ENCODE measurements around the gene GSKIP. TPM values are rescaled to one million over a fixed set of nuclear protein-coding genes. Genes with fewer than 3 reads are reported as not detected.

GSKIP gene
- total and polyA plus RNA-seq, 2 experiments from 2014 or later, result 17.4 to 50.9 TPM

DNA sequence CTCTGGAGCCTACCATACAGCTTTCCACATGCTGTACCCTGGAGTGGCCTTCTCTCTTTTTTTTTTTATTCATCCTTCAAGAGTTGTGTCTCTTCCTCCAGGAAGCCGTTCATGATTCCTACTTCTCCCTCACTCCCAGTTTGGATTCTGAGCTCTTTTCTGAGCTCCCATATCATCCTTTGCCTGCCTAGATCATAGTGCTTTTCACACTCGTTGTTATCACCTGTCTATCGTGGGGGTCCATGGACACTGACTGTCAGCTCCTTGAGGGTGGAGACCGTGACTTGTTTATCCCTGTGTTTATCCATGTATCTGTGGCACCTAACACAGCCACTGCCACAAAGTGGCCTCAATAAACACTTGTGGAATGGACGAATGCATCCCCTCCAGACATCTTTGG, 35.6 kb downstream of the GSKIP start (continued):
- TF ChIP-seq CREB1 (CRISPR knock-in tag; IDR thresholded peaks at IDR 0.05; ENCODE audit: low read depth), result no peak
- no peak for TF ChIP-seq ZNF114 (CRISPR knock-in tag; IDR thresholded peaks at IDR 0.05)
- no peak for TF ChIP-seq JUNB (IDR thresholded peaks at IDR 0.05; ENCODE audit: unreplicated experiment)
- TF ChIP-seq NANOG (IDR thresholded peaks at IDR 0.05; ENCODE audit: borderline replicate concordance), result no peak

- Histone ChIP-seq H2AFZ (no peak overlapping the region), H4K20me1 (replicated peaks; ENCODE audit: insufficient read depth) (no peaks in the 10 kb centered on the region), H3K4me2 (no peak overlapping the region), H3F3A (replicated peaks; ENCODE audit: low read depth) (no peaks in the 10 kb centered on the region), H3K9me2 (ENCODE audit: insufficient read depth) (no peaks in the 10 kb centered on the region), H3K79me2 (replicated peaks; ENCODE audit: insufficient read depth) (no peaks in the 10 kb centered on the region), H3K4me3 (no peak overlapping the region), H3K27ac (ENCODE audit: low read depth) (no peak overlapping the region), H3K36me3 (ENCODE audit: insufficient read depth) (no peaks in the 10 kb centered on the region), H3K4me1 (ENCODE audit: insufficient read depth) (no peaks in the 10 kb centered on the region), H3K27me3 (ENCODE audit: insufficient read depth) (no peaks in the 10 kb centered on the region)
- ATAC-seq (0 out of 3 replicates have a peak, but pooled peaks have one; percentile 28), DNase-seq (ENCODE audit: low spot score) (no peak)
- TF ChIP-seq CREB1 (CRISPR knock-in tag; IDR thresholded peaks at IDR 0.05; ENCODE audit: low read depth), result no peak
- TF ChIP-seq ZNF462 (CRISPR knock-in tag; IDR thresholded peaks at IDR 0.05), result no peak
- TF ChIP-seq, protein P1, sequence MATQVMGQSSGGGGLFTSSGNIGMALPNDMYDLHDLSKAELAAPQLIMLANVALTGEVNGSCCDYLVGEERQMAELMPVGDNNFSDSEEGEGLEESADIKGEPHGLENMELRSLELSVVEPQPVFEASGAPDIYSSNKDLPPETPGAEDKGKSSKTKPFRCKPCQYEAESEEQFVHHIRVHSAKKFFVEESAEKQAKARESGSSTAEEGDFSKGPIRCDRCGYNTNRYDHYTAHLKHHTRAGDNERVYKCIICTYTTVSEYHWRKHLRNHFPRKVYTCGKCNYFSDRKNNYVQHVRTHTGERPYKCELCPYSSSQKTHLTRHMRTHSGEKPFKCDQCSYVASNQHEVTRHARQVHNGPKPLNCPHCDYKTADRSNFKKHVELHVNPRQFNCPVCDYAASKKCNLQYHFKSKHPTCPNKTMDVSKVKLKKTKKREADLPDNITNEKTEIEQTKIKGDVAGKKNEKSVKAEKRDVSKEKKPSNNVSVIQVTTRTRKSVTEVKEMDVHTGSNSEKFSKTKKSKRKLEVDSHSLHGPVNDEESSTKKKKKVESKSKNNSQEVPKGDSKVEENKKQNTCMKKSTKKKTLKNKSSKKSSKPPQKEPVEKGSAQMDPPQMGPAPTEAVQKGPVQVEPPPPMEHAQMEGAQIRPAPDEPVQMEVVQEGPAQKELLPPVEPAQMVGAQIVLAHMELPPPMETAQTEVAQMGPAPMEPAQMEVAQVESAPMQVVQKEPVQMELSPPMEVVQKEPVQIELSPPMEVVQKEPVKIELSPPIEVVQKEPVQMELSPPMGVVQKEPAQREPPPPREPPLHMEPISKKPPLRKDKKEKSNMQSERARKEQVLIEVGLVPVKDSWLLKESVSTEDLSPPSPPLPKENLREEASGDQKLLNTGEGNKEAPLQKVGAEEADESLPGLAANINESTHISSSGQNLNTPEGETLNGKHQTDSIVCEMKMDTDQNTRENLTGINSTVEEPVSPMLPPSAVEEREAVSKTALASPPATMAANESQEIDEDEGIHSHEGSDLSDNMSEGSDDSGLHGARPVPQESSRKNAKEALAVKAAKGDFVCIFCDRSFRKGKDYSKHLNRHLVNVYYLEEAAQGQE (IDR thresholded peaks at IDR 0.05; ENCODE audit: unreplicated experiment), result no peak
- no peak for TF ChIP-seq EZH2phosphoT487 (IDR thresholded peaks at IDR 0.05; ENCODE audit: unreplicated experiment)
- no peak for TF ChIP-seq NANOG (IDR thresholded peaks at IDR 0.05; ENCODE audit: borderline replicate concordance)
- TF ChIP-seq EZH2 (IDR thresholded peaks at IDR 0.05; ENCODE audit: low read depth, unreplicated experiment), result no peak
- TF ChIP-seq ZNF331 (CRISPR knock-in tag; IDR thresholded peaks at IDR 0.05; ENCODE audit: low read depth), result no peak
- TF ChIP-seq ZNF114 (CRISPR knock-in tag; IDR thresholded peaks at IDR 0.05), result no peak
- no peaks in the 10 kb centered on the region; the same call in 2 of the 3 replicates for H3K4me1 Mint-ChIP-seq
- H3K4me3 Mint-ChIP-seq, result no peak overlapping the region
- no peaks in the 10 kb centered on the region for H3K9me3 Mint-ChIP-seq
- no peak overlapping the region for H3K27ac Mint-ChIP-seq
- H3K27me3 Mint-ChIP-seq (ENCODE audit: insufficient read depth, low read depth, poor library complexity), result peaks cover 4% of the 10 kb centered on the region
- no peaks in the 10 kb centered on the region for H3K36me3 Mint-ChIP-seq (ENCODE audit: low read depth)
Observed at GRCh38 chr14:96399405-96399804, 36.1 kb downstream of the GSKIP start.
